ENCODE measurements around the gene AK2.
"Not testable (repeated sequence)": the region's sequence is repeated elsewhere in the genome, so short reads cannot be mapped to it uniquely, and the experiment has no call there.

AK2 gene

GRCh38 chr1:33080373-33080772 lies 43.7 kb upstream of the AK2 start:
- no peak for TF ChIP-seq CTCF (conservative IDR thresholded peaks at IDR 0.05)
- H3K27ac ChIP-seq = peak overlapping the region; percentile 49; the same call in 1 of the 2 replicates

- H3K27ac ChIP-seq = no peak overlapping the region
- no peak for TF ChIP-seq CTCF (conservative IDR thresholded peaks at IDR 0.05)
Measured at GRCh38 chr1:33078030-33078591, 41.4 kb upstream of the AK2 start.

GRCh38 chr1:33074193-33074945 lies 37.7 kb upstream of the AK2 start:
- TF ChIP-seq CTCF (conservative IDR thresholded peaks at IDR 0.05) = no peak
- no peak overlapping the region for H3K27ac ChIP-seq

GRCh38 chr1:33072707-33073106 lies 36.0 kb upstream of the AK2 start:
- TF ChIP-seq CTCF (conservative IDR thresholded peaks at IDR 0.05) = no peak
- H3K27ac ChIP-seq = no peak overlapping the region

- TF ChIP-seq CTCF (conservative IDR thresholded peaks at IDR 0.05) = no peak
Measured at GRCh38 chr1:33070628-33071027, 33.9 kb upstream of the AK2 start.

GRCh38 chr1:33068108-33068507 lies 31.4 kb upstream of the AK2 start:
- not testable (repeated sequence) for H3K27ac ChIP-seq

More at GRCh38 chr1:33070628-33071027, 33.9 kb upstream of the AK2 start:
- no peak overlapping the region for H3K27ac ChIP-seq

- not testable (repeated sequence) for H3K27ac ChIP-seq
Measured at GRCh38 chr1:33066477-33066876, 29.8 kb upstream of the AK2 start.

- no peak overlapping the region for H3K27ac ChIP-seq
Measured at GRCh38 chr1:33065301-33065700, 28.6 kb upstream of the AK2 start.

GRCh38 chr1:33064284-33064683 lies 27.6 kb upstream of the AK2 start:
- H3K27ac ChIP-seq = not testable (repeated sequence)

More at GRCh38 chr1:33065301-33065700, 28.6 kb upstream of the AK2 start:
- TF ChIP-seq CTCF (conservative IDR thresholded peaks at IDR 0.05) = no peak

Measured in VCaP (cell line).